CD4-positive, alpha-beta T cell treated with Interleukin-2 at 100 ng/mL for 4 hours (primary cell): ENCODE data around the gene GRIA1.

Source experiments
- DNase-seq: peaks from one replicate; pipeline ENCODE4 v3.0.0-alpha.2; 2020; ENCODE audit warnings: low spot score

The GRIA1 gene

GRCh38 chr5:153780876-153781705 lies 290.6 kb downstream of the GRIA1 start:
- no peak for DNase-seq

DNA sequence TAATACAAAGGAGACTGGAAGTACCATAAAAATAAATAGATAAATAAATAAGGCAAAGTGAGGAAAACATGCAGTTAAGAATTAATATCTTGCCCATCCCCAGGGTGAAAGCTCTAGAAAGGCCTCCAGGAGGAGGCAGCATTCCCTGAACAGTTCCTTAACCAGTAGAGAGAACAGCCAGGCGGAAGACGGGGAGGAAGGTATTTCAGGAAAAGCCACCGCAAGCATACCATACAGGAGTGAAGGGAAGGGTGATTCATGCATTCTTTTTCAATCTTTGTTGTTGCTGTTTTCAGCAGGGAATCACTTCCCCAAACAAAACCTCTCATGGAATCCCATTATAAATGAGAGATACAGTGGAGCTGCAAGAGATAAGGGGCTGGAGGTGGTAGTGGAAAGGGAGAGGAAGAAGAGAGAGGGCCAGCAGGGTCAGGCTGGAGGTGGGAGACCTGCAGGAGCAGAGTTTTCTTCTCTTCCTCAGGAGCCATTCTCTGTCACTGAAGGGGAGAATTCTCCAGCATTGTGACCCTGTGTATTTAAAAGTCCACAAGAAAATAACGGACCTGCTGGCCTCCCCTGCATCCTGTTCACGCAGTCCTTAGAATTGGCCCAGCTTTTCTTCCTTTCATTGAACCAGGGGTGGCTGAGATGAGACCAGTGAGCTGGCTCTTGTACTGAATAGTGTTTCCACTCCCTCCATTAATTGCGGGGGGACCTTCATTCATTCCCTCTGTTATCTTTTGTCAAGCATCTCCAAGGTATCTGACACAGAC lies 292.3 kb downstream of the GRIA1 start:
- no peak for DNase-seq

GRCh38 chr5:153783362-153783658 lies 292.8 kb downstream of the GRIA1 start:
- no peak for DNase-seq

DNA sequence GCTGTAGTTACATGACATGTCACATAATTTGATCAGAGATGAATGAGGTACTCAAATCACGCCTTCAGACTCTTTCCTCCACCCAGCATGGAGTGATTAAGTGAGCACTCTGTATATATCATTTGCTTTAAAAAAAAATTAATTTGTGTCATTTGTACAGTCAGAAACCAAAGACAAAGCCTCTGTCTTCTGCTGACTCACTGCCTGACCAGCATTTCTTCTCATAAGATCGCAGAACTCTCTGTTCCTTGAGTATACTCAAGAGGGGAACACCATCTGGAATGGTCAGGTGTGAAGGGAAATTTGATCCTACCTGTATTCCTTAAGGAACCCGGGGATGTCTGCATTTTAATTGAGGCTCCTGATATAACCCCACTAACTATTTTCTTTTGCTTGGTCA lies 293.8 kb downstream of the GRIA1 start:
- DNase-seq, result no peak

GRCh38 chr5:153791339-153791738 lies 300.9 kb downstream of the GRIA1 start:
- DNase-seq, result no peak

DNA sequence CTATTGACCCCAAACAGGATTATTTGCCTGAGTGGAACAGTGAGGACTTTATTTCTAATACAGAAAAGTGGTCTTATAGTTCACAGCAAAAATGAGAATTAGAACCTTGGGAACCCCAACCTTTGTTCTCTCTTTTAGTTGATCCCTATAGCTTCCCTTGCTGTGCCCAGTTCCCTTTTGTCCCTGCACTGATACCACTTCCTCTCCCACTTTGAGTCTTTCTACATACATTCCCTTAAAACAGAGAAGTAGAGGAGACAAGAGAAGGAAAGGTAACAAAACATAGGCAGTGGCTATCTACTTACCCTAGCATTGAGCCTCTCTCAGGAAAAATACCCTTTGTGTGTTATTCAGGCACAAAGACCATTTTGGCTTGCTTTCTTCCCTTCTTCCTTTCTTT lies 301.8 kb downstream of the GRIA1 start:
- no peak for DNase-seq

GRCh38 chr5:153793699-153794098 lies 303.2 kb downstream of the GRIA1 start:
- no peak for DNase-seq

GRCh38 chr5:153794327-153794726 lies 303.9 kb downstream of the GRIA1 start:
- DNase-seq, result no peak

DNA sequence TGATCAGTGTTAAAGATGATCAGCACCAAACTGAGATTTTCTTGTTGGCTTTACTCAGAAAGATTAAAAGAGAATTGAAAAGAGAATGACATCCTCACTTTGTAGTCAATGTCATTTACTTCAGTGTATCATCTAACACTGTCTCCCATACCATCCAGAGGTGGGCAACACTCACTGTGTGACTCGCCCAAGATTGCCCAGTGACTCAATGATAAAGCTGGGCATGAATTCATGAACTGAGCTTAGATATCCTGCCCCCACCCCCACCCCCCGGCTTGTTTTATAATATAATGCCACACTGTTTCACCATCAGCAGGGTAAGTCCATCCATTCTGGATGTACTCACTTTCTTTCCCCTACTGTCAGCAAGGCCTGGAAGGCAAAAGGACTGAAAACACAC lies 306.1 kb downstream of the GRIA1 start:
- DNase-seq, result no peak

- no peak for DNase-seq
Observed at GRCh38 chr5:153797484-153797883, 307.0 kb downstream of the GRIA1 start.

- no peak for DNase-seq
Observed at GRCh38 chr5:153798830-153799229, 308.4 kb downstream of the GRIA1 start.

DNA sequence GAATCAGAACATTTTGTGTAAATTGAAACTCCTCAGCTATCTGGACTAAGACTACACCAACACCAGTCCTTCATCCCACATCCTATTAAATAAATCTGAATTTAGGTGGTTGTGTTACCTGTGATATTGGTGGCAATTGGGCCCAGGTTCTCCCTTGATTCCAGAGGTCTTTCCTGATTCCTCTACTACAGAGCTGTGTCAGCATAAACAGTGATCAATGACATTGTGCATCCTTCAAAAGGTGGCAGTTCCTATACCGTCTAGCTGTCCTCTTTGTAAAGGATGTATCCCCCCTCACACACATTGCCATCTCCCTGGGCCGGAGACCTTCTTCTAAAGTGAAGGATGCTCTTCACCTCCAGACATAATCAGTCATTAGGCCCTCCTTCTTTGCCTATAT lies 309.0 kb downstream of the GRIA1 start:
- no peak for DNase-seq

DNA sequence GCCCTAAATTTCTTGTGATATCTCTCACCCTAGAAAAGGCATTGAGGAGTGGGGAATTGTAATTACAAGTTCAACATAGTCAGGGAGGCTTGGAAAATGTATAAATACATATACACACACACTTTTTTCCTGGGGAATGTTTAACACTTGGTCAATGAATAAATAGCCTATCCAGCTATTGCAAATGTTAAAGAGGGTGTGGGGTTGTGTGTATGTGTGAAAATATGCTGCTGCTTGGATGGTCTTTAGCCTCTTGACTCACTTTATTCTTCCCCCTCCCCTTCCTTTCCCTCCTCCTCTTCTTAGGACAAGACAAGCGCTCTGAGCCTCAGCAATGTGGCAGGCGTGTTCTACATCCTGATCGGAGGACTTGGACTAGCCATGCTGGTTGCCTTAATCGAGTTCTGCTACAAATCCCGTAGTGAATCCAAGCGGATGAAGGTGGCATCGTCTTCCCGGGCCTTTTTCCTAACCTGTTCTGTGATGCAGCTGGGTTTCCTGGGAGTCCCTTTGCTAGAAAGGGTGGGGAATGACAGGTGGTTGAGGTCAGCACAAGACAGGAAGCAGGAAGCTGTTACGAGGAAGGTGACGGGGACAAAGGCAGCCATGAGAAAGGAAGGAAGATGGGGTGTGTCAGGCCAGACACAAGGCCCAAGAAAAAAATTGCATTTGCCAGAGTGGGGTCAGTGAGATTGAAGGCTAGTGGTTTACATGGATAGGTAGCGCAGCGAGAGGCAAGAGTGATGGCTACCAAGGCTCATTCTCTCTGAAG lies 311.8 kb downstream of the GRIA1 start:
- DNase-seq, result no peak

GRCh38 chr5:153807801-153808200 lies 317.3 kb downstream of the GRIA1 start:
- DNase-seq, result no peak

GRCh38 chr5:153809166-153809565 lies 318.7 kb downstream of the GRIA1 start:
- DNase-seq, result no peak

- DNase-seq, result no peak
Observed at GRCh38 chr5:153813901-153814300, 323.4 kb downstream of the GRIA1 start.

DNA sequence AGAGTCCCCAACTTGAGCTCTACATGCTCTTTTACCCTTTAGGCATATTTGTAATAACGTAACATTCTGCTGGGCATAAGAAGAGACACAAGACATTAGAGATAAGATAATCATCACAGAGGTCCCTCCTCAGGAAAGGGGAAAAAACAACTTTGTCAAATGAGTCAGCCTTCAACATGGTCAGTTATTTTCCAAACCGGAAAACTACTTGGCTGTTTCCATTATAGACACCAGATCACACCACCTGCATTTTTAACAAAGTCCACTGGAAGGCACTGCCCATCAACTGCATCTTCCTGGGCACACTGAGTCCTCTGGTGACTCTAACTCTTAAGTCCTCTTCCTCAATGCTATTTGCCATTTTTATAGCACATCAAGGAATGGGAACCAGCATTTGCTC lies 326.4 kb downstream of the GRIA1 start:
- DNase-seq, result no peak

- no peak for DNase-seq
Observed at GRCh38 chr5:153818626-153819025, 328.2 kb downstream of the GRIA1 start.

GRCh38 chr5:153823036-153823435 lies 332.6 kb downstream of the GRIA1 start:
- no peak for DNase-seq

GRCh38 chr5:153824909-153825308 lies 334.4 kb downstream of the GRIA1 start:
- DNase-seq, result no peak

DNA sequence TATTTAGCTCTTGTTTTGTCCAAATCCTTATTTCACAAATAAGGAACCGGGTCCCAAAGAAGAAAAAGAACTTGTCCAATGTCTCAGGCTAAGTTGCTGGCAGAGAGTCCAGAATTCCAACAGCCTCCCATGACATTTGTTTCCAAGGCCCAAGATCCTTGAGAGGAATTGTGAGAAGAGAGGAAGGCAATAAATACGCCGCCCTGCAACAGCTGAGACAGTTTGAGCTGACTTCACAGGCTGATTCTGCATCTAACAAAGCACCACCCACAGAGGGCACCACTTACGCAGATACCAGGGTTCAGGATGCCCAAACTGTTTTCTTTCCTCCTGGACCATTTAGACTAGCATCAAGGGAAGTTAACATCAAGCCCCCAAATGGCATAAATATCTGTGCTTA lies 336.9 kb downstream of the GRIA1 start:
- no peak for DNase-seq

GRCh38 chr5:153829510-153830065 lies 339.1 kb downstream of the GRIA1 start:
- no peak for DNase-seq

DNA sequence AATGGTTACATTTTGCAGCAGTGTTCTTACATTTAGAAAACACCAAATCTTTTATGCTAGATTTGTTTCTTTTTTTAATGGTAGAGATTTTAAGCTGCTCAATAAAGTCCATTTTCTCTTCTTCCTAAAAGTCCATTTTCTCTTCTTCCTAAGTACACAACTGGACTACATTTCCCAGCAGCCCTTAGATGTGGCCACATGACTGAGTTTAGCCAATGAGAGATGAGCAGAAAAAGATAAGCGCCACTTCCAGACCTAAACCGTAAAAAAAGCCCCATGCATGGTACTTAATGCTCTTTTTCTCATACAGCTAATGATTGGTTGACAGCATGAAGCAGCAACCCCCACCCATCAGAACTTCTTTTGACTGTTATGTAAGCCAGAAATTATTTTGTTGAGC lies 341.5 kb downstream of the GRIA1 start:
- DNase-seq, result no peak
